DMS114 treated with DMSO at 0.1 percent for 48 hours (cell line): ENCODE data around the gene TTLL7.
A peak's percentile ranks its signal among the peaks of the same experiment; 100 is the strongest.

ENCODE experiments used
- DNase-seq: peaks from one replicate; lab custom pipeline; 2025; ENCODE audit not compliant: unreplicated experiment; lab: John Stamatoyannopoulos, UW

Gene TTLL7, protein sequence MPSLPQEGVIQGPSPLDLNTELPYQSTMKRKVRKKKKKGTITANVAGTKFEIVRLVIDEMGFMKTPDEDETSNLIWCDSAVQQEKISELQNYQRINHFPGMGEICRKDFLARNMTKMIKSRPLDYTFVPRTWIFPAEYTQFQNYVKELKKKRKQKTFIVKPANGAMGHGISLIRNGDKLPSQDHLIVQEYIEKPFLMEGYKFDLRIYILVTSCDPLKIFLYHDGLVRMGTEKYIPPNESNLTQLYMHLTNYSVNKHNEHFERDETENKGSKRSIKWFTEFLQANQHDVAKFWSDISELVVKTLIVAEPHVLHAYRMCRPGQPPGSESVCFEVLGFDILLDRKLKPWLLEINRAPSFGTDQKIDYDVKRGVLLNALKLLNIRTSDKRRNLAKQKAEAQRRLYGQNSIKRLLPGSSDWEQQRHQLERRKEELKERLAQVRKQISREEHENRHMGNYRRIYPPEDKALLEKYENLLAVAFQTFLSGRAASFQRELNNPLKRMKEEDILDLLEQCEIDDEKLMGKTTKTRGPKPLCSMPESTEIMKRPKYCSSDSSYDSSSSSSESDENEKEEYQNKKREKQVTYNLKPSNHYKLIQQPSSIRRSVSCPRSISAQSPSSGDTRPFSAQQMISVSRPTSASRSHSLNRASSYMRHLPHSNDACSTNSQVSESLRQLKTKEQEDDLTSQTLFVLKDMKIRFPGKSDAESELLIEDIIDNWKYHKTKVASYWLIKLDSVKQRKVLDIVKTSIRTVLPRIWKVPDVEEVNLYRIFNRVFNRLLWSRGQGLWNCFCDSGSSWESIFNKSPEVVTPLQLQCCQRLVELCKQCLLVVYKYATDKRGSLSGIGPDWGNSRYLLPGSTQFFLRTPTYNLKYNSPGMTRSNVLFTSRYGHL

DNA sequence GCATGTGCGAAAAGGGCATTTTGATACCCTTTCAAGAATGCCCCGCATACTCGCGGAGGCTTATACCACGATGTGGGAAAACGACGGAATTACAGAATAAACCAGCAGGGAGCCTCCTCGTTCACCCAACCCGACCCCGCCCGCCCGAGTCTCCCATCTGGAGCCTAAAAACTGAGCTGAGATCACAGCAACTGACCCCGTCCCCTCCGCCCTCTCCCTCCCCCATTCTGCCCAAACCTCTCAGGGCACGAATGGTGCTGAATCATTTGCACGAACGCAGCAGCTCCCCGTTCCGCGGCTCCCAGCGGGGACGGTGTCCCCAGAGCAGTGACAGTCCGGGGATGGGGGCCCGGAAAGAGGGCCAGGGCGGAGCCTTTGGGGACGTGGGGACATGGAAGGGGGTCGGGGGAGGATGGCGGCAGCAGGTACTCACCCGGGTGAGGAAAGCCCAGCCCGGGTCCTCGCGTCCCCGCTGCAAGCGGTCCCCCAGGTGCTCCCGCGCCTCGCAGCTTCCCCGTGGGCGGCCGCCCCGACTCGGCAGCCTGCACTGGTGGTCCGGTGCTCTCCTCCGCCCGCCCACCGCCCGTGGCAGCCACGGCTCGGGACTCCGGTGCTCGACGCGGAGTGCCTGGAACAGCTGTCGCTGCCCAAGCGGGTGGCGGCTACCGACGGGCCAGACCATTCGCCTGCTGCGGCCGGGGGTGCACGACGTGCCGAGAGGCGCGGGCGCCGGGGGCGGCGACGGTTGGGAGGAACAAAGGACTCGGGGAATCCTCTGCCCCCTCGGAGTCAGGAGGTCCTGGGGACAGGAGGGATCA is at the start of gene TTLL7:
Gene TTLL7 (minus strand): TSS at position 635 of the 818 bp plus-strand sequence. CDS start 46,921 bp downstream, outside the sequence.
- DNase-seq = peak; percentile 63

DNA sequence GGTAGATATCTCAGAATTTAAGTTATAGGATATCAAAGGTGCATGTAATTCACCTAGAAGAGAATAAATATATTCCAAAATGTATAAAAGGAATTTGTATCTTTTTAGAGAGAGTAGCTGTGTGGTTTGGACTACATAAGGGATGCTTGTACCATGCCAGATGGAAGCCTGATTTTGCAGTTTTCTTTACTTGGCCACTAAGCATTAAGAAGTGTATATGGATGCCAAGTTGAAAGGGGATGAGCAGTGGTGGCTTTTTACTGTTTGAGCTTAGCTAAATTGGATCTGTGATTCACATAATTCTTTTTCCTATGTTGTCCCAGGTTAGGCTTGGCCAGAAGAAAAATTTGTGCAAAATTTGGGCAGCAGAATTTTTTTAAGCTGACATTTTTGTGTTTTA is 43.5 kb upstream of the TTLL7 start:
- DNase-seq = no peak

DNA sequence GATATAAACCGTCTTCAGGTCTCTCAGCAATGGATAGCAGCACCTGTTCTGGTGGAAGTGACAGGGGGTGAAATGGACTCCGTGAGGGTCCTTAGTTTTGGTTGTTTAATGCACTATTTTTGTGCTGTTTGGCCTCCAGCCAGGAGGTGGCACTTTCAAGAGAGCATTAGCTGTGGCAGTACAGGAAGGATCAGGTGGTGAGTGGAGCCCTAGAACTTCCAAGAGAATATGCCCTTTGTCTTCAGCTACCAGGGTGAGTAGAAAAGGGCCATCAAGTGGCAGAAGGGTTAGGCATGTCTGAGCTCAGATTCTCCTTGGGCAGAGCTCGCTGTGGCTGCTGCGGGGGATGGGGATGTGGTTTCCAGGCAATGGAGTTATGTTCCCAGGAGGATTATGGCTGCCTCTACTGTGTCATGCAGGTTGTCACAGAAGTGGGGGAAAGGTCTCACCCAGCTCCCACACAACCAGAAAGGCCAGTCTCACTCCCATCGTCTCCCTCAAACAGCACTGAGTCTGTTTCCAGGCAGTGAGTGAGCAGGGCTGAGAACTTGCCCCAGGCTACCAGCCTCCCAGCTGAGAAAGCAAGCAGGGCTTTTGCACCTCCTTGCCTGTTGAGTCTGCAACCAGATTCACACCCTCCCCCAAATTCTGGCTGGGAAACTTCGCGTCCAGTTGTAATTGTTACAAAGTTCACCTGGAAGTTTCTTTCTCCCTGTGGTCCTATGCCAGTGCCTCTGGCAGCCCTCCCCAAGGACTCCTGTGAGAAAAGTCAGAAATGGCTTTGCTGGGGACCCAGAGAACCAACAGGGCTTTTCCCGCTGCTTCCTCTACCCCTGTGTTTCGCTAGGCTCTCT is 39.1 kb upstream of the TTLL7 start:
- no peak for DNase-seq

DNA sequence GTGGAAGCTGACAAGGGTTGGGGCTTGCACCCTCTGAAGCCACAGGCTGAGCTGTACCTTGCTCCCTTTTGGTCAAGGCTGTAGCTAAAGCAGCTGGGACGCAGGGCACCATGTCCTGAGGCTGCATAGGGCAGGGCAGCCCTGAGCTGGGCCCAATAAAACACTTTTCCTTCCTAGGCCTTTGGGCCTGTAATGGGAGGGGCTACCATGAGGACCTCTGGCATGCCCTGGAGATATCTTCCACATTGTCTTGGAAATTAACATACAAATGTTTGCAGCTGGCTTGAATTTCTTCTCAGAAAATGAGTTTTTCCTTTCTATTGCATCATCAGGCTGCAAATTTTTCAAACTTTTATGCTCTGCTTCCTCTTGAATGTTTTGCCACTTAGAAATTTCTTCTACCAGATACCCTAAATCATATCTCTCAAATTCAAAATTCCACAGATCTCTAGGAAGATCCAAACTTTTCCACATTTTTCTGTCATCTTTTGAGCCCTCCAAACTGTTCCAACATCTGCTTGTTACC is 32.9 kb upstream of the TTLL7 start:
- no peak for DNase-seq

DNA sequence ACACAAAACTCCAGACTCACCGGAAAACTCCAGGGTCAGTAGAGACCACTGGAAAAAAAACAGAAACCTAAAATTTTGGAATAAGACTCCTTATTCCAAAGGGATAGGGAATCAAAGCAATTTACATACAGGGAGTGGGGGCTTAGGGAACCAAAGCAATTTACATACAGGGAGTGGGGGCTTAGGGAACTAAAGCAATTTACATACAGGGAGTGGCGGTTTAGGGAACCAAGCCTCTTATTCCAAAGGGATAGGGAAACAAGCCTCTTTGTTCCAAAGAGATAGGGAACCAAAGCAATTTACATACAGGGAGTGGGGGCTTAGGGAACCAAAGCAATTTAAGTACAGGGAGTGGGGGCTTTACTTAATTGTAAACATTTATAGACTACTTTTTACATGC is 28.4 kb upstream of the TTLL7 start:
- no peak for DNase-seq

GRCh38 chr1:84025966-84026365 is 27.0 kb upstream of the TTLL7 start:
- no peak for DNase-seq

GRCh38 chr1:84021822-84022221 is 22.9 kb upstream of the TTLL7 start:
- DNase-seq = no peak

DNA sequence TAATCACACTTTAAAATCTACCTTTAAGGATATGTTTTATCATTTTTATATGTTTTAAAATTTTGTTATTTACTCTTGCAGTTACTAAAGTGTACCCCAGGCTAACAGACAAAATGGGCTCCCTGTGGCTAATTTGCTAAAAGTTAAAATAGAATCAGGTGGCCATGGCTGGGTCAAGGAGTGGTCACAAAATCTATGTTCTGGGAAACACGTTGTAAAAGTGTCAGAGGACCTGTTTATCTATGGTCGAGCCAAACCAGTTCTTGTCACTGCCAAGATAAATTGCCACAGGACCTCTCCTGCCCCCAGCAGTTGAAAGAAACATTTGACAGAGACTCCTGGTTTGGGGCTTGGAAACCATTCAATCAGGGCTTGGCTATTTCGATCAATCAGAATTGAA is 21.2 kb upstream of the TTLL7 start:
- no peak for DNase-seq

GRCh38 chr1:84019217-84019616 is 20.3 kb upstream of the TTLL7 start:
- no peak for DNase-seq

DNA sequence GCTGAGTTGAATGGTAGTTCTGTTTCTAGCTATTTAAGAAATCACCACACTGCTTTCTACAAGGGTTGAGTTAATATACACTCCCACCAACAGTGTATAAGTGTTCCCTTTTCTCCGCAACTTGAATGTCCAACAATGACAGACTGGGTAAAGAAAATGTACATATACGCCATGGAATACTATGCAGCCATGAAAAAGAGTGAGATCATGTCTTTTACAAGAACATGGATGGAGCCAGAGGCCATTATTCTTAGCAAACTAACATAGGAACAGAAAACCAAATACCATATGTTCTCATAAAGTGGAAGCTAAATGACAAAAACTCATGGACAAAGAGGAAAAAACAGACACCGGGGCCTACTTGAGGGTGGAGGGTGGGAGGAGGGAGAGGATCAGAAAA is 14.8 kb upstream of the TTLL7 start:
- DNase-seq = no peak

GRCh38 chr1:84012018-84012417 is 13.1 kb upstream of the TTLL7 start:
- no peak for DNase-seq

DNA sequence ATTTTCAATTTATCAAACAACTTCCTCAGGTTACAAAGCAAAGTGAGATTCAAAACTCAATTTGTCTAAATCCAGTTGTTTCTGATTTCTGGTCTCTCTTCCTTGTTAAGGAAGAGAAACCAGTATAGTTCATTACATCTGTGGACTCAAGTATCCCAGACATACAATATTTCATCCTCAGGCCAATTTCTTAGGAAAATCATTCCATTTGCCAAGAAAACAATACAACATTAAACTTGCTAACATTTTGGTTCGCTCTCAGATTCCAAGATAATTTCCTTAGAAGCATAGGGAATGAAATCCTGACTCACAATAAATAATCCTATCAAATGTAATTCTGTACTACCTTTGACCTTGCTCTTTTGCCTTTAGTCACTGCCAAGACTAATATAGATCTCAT is 11.2 kb upstream of the TTLL7 start:
- no peak for DNase-seq

DNA sequence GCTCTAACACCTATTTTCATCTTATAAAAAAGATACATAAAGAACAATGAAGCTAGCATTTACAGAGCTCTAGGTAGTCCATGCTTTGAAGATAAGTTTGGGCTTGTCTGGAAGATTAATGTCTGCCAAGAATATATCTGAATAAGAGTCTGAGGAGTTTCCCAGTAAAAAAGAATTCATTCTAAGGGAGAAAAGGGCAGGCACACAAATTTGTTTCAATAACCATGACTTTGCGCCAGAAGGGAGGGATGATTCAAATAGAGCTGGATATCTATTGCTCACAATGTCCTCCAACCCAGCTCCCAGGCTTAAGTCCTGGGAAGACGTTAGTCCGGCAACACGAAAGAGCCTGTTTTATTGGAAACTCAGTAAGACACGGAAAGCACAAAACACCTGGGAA is 9.7 kb upstream of the TTLL7 start:
- DNase-seq = no peak

DNA sequence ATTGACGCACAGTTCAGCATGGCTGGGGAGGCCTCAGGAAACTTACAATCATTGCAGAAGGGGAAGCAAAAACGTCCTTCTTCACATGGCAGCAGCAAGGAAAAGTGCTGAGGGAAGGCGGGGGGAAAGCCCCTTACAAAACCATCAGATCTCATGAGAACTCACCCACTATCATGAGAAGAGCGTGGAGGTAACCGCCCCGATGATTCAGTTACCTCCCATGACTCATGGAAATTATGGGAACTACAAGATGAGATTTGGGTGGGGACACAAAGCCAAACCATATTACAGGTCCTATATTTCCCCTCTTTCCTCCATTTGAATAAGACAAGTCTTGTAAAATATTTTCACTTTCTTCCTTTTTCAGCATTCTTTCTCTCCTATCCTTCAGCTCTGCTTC is 7.7 kb upstream of the TTLL7 start:
- DNase-seq = no peak

GRCh38 chr1:84001501-84001900 is 2.6 kb upstream of the TTLL7 start:
- no peak for DNase-seq

GRCh38 chr1:84000954-84001495 is 2.1 kb upstream of the TTLL7 start:
- DNase-seq = no peak

DNA sequence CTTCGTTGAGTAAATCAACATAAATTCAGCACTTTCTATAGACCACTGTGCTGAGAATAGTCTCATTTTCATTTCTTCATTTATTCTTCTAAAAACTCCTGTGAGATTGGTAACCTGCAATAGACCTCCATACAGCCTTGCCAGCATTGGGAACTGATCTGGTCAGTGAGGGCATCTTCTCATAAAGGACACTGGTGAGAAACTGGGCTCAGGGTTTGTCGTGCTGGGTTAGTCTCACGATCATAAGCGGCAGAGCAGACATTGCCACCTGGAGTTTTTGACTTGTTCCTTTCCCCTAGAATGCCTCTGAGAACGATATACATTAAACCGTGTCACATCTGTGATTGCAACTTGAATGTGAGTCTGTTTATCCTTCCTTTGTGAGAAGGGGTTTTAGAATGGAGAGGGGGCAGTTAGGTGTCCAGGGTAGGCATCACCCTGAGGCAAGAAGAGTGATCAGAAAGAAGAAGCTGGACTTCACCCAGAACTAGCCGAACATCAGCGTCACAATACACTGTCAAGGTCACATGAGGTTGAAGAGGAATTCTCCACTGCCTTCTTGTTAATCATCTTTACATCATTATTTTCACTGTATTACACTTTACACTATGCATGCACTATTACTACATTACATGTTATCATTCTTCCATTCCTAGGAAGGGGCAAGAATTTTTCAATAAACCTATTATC is 1.4 kb upstream of the TTLL7 start:
- DNase-seq = no peak

DNA sequence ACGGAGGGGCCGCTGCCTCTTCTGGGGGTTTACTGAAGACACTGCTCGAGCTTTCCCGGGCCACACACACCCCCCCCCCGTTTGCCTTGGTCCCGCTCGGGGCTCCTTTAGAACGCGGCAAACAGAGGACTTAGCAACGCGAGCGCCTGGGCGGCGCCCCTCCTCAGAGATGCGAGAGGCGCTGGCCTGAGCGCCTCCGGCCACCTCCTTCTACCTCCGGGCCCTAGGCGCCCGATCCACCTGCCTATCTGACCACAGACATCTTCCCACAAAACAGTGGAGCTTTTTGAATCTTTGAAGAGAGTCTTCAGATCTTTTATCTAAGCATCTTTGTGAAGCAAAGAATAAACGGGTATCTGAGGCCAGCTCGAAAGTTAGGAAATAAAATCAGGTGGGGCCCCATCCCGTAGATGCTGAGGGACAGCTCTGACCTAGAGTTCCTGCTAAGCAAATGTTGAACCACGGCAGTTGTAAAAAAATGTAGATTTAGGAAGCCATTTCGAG is 436 bp upstream of the TTLL7 start:
- DNase-seq = peak; percentile 63

DNA sequence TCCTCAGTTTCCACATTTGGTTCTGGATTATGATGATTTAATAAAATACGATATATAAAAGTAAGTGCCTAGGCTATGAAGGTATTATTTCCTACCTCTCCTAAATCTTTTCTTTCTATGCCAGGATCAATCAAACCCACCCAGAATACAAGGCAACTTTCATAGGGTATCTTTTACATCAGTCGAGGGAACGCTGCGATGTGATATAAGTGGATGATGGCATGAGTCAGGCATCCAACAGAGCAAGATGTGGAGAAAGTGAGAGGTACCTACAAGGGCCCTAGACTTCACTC is 781 bp downstream of the TTLL7 start:
- no peak for DNase-seq
